ENCODE data around the gene TBX19.

- TF ChIP-seq, protein P1, sequence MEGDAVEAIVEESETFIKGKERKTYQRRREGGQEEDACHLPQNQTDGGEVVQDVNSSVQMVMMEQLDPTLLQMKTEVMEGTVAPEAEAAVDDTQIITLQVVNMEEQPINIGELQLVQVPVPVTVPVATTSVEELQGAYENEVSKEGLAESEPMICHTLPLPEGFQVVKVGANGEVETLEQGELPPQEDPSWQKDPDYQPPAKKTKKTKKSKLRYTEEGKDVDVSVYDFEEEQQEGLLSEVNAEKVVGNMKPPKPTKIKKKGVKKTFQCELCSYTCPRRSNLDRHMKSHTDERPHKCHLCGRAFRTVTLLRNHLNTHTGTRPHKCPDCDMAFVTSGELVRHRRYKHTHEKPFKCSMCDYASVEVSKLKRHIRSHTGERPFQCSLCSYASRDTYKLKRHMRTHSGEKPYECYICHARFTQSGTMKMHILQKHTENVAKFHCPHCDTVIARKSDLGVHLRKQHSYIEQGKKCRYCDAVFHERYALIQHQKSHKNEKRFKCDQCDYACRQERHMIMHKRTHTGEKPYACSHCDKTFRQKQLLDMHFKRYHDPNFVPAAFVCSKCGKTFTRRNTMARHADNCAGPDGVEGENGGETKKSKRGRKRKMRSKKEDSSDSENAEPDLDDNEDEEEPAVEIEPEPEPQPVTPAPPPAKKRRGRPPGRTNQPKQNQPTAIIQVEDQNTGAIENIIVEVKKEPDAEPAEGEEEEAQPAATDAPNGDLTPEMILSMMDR (IDR thresholded peaks at IDR 0.05): no peak
- TF ChIP-seq POLR2AphosphoS5 (IDR thresholded peaks at IDR 0.05): no peak
- no peak for TF ChIP-seq POLR2A (IDR thresholded peaks at IDR 0.05)
Measured at GRCh38 chr1:168335500-168335899, 54.8 kb downstream of the TBX19 start.
